GM19023 (cell line): ENCODE results near the gene NME5.

Experiments used
- ATAC-seq: cut with Tn5 transposase; IDR thresholded peaks from one replicate; pipeline ENCODE4 v1.9.1; 2021; ENCODE audit warnings: mild to moderate bottlenecking, moderate library complexity; ENCODE audit not compliant: unreplicated experiment

The NME5 gene

DNA sequence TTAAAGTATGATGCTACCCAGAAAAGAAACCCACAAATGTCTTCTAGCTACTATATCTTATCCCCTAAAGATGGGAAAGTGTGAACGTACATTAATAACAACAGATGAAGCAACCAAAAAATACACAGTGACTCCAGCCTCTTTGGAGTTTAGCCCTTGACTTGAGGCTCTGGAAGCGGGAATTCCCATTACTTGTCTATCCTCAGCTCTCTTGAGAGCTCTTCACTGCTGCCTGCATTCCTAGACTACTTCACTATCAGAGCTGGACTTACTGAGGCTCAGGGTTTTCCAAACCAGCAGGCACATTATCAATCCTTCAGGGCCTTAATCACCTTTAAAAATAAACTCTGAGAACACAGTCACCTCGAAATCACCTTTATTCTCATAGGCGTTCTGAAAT lies 1.0 kb upstream of the NME5 start:
- no peak for ATAC-seq

DNA sequence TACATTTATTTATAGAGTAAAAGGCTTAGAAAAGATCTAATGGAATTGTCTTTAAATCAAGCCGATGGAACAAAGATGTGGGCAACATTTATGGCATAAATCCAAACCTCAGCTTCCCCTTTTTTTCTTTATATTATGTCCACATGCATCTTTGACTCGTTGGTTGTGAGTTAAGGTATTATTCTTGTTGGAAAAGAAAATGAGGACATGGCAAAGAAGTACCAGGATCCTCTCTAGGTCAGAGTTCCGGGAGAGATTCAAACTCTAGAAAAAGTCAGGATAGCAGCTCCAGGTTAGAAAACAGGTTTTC lies 508 bp upstream of the NME5 start:
- no peak for ATAC-seq

DNA sequence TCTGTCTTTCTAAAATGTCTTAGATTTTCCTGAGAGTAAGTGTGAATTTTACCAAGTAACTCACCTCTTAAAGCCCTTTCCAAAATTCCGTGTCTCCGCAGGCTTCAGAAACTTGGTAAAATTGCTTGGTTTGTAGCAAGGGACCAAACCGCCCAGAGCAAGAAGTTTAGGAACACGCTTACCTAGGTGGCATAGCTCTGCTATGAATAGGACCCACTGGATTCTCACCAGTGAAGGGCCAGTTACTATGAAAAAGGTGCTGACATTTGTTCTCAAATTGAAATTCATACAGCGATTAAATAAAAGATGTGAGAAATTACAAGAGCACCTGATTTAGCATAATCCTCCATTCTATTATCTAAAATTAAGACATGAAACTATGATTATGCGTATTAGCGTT lies 6.7 kb downstream of the NME5 start:
- no peak for ATAC-seq

DNA sequence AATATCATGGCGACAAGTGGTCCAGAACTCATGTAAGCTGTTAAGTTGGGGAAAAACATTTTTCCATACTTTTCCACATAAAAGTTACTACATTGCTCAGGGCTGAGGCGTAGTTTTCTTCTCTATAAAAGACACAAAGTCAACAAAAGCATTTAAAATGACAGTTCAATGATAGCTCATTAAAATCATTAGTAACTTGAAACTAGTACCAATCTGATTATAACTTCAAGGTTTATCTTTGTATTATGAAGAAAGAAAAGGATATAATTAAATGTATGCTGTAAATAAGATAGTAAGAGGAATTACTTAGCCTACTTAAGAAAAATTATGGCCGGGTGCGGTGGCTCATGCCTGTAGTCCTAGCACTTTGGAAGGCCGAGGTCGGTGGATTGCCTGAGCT lies 9.9 kb downstream of the NME5 start:
- ATAC-seq, result no peak

DNA sequence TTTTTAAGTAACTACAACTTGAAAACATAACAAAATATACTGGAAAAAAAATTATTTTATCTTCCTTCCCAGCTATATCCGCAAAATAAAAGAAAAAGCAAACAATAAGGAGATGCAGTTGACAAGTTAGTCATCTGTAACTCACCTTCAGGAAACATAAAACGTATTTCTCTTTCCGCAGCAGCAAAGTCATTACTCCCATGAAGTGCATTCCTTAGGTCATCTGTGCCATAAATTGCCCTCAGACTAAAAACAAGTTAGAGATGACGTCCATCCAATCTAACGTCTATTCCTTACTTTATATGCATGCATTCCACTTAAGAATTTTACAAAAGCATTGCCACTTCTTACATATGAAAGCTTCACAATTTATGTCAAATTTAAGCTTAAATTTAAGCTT lies 10.9 kb downstream of the NME5 start:
- no peak for ATAC-seq

DNA sequence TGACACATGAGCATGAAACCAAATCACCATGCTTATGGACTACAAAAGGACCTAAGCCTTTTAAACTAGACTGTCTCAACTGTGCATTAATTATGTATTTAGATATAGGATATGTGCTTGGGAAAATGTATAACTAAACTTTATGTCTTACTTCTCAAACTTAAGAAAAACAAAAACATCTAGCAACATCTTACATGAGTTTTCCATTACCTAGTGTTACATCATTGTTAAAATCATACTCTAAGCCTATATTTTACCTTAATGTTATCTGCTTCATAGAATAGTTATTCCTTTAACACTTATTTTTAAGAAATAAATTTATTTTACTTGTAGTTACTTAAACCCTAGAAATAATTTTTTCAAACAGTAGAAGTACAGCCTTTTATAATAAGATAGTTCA lies 24.0 kb downstream of the NME5 start:
- no peak for ATAC-seq

DNA sequence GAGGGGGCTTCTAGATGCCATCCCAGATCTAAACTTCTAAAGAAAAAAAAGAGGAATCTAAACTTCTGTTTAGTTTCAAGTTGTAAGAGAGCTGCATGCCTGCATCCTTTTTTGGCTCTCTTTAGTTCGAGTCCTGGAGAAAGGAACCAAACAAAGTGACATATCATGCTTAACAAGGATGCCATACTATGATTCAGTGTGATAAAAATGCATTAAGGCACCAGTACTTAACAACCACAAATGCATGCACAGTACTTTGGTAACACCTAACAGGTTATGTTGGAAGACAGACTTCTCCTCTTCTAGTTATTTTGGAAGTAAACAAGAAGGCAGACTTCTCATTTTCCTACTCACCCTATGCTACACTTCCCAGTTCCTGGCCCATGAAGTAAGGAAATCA lies 27.3 kb downstream of the NME5 start:
- ATAC-seq, result no peak

DNA sequence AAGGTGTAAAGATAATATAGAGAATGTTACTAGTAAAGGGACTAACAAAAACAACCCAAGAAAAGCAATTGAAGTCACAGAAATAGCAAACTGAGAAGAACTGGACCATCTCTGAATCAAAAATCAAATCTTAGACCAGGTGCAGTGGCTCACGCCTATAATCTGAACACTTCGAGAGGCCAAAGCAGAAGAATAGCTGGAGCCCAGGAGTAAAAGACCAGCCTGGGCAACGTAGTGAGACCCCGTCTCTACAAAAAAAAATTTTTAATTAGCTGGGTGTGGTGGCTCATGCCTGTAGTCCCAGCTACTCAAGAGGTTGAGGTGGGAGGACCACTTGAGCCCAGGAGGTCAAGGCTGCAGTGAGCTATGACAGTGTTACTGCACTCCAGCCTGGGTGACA lies 28.0 kb downstream of the NME5 start:
- ATAC-seq, result no peak

DNA sequence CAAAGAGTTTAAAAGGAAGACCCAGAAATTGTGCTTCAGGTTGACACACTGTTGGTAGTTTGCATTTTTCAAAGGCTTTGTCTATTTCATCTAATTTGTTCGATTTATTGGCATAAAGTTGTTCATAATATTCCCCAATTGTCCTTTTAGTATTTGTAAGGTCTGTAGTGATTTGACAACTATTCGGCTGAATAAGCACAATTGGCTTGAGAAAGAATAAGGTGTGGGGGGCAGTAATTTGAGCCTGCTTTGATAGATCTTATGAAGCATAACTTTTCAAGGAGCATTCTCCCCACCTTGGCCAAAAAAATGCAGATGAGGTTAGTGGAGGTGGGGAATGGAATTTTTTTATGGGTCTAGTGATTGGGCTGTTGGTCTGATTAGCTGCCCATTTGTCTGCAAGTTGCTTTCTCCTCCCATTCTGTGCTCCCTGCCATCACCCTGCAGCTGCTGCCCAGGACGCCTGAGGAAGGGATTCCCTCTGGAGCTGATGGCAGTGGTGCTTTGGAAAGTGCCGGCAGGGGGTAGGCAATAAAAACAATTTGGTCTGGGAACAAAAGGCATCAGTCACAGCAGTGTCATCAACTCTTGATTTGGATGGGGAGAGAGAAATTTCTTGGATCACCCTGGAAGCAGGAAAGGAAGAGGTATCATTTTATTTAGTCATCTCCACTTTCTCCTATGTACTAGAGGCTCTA lies 28.8 kb downstream of the NME5 start:
- no peak for ATAC-seq

DNA sequence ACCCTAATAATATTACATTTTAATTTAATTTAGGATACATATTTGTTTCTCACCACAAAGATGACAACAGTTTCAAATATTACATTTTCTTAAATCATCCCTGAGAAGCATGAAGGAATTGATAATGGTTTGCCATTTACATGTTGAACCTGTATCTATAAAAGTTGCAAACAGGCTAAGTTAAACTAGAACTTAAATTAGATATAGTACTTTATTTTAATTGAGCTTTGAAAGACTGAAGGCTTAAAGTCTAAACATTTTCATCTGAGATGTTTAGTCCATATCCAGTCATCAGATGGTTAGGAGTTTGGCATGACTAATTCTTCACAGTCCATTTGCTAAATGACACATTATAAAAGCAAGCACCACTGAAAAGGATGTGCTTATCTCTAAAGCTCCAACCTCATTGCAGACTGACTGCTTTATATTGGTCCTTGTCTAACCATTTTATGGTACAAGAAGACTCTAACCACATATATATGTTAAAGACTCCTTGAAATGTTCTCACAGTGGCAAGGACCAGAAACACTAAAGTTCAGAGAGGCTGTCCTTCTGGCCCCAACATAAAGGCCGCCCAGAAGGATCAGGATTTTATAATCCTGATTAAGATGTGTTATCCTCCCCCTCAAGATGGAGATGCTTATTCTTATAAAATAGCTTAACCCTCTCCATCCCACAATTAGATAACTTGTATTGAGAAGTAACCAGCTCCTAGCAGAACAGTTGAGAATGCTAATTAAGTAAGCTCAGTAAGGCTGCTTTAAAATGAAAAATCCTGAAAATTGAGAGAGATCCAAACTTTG lies 29.6 kb downstream of the NME5 start:
- no peak for ATAC-seq

DNA sequence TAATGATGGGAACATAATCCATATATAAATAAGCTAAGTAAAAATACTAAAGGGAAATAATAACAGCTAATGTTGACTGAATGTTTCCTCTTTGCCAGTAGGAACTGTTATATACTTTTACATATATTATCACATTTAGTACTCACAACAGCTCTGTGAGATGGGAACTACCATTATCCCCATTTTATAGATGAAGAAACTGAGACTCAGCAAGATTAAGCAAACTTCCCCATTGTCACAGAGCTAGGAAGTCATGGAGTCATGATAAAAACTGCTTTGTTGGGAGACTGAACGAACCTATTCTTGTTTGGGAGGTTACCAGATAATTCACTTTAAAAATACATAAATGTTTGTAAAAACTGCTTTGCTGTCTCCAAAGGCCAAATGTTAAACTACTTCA lies 32.0 kb downstream of the NME5 start:
- ATAC-seq, result no peak

DNA sequence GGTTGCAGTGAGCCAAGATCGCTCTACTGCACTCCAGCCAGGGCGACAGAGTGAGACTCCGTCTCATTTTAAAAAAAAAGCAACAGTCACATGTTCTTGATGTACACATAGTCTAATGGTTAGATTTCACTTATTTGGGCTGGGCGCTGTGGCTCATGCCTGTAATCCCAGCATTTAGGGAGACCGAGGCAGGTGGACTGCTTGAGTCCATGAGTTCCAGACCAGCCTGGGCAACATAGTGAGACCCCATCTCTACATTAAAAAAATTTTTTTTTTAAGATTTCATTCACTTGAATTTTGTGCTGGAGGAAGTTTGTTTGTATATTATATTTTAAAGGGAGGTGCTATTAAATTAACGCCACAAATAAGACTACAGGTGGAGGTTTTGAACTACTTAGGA lies 33.5 kb downstream of the NME5 start:
- ATAC-seq, result no peak

DNA sequence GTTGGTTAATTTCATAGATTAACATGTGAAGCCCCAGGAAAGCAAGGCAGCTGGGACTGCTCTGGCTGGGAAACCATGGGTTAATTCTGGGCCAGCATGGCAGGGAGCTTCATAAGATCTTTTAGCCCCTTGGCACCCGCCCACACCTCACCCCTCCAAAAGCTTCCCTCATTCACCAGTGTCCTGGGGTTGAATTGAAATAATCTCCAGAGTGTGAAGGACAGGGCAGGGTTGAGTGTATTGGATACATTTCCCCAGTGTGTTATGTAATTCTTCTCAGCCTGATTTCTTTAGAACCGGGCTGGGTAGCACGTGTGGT lies 36.0 kb downstream of the NME5 start:
- no peak for ATAC-seq

DNA sequence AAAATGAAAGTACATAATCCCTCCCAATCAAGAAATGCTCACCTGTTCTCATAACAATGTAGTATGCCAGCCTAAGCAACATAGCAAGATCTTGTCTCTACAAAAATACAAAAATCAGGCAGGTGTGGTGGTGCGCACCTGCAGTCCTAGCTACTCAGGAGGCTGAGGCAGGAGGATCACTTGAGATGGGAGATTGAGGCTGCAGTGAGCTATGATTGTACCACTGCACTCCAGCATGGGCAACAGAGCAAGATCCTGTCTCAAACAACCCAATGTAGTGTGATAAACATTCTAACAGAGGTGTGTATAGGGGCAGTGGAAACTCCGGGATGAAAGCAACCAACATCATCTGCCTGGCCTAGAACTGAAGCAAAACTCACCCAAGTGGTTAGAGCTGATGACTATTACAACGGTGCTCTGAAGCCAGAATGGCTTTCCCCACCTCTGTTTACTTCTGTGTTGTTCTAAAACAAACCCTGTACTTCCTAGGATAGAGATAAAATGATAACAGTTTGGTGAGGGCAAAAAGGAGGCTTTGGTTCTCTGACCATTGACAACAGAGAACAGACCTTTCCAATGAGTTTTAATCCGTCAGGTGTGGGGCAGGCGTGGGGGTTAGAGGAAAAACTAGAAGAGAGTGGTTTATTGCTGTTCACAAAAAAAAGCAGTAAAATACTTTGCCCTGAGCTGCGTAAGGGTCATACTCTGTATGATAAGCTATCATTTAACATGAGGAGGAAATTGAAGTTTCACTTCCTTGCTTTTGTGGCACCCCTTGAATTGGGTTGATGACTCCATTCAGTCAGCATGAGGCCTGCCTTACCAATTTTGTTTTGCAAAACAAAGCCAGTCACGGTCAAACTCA lies 36.5 kb downstream of the NME5 start:
- ATAC-seq, result no peak

DNA sequence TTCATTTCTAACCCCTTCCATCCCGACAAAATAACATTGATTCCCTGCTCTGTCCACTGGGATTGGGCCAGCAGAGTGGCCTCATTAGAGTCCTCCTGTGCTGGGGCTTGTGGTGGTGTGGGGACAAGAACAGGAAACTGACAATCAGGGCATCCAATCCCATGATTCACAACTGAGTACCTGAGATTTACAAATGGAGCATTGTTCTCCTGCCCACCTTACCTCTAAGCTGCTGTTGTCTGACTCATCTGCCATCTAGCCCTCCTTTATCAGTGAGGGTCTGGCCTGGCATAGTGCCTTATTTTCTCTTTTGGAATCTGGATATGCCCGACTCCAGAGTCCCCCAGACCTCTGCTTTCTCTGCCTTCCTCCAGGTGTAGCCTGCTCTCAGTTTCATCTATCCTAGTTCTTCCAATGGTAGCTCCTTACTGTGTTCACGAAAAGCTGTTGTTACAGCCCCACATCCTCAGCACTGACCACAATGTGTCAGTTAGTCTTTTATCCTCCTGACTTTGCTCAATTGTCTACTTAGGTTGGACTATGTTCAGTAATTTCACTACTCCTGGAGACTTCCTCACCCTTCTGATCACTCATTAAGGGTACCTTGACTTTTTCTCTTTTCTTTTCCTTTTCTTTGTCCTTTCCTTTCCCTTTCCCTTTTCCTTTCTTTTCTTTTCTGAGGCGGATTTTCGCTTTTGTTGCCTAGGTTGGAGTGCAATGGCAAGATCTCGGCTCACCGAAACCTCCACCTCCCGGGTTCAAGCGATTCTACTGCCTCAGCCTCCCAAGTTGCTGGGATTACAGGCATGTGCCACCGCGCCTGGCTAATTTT lies 42.0 kb downstream of the NME5 start:
- ATAC-seq, result no peak

DNA sequence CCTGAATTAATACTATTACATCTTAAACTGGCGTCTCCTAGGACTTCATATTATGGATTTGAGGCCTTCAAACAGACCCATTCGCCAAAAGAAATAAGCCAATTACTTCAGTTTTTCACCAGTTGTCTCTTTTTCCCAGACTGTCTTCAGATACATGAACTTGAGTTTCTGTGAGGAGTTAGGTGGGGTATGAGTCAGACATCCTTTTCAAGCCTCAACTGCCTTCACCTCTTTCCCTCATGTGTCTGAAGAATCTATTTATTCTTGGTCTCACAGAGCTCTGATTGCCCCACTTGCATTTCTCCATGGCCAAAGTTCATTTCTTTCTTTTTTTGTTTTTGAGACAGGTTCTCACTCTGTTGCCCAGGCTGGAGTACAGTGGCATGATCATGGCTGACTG lies 42.9 kb downstream of the NME5 start:
- no peak for ATAC-seq

DNA sequence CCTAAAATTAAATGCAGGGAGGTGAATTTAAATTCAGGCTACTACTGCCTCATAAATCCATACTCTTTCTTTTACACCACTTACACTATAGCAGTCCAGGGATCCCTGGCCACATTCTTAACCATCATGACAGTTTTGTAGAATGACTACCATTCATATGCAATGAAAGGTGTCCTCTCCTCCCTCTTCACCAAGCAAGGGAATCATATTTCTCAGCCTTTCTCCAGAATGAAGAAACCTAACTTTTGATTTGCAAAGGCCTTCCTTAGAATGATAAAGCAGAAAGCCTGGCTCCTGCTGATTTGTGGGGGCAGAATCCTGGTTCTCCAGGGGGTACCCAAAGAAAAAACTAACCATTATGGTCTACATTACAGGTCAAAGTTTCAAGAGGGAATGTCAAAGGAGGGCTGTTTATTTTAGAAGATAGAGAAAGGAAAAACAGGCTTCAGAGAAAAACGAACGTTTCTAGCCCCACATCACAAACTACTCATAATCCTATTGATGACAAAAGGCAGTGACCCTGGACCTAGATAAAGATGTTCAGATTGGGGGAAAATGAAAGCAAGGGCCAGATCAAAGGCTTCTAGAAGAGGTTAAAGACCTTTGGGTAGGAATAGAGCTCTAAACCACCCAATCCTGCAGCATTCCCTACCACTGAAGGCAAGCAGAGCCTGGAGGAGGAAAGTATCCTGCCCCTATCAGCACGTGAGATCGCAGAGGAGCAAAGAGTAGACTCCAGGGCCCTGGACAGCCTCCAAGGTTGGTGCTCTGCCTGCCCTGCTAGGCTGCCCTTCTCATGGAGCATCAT lies 43.9 kb downstream of the NME5 start:
- no peak for ATAC-seq

DNA sequence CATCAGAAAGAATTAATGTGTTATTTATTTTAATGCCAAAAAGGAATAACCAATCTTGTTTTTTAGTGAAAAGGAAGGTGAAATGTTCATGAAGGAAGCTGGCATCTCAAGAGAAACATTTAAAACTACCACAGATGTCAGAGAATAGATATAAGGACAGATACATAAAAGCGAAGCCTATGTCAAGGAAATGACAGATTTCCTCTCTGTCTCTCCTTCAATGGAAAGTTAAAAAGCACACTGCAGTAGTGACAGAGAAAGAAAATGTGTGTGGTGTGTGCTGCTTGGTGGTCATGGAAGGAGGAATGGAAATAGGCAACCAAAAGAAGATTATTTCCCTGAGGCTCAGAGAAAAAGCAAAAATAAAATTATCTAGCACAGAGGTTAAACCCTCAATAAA lies 46.2 kb downstream of the NME5 start:
- ATAC-seq, result no peak

DNA sequence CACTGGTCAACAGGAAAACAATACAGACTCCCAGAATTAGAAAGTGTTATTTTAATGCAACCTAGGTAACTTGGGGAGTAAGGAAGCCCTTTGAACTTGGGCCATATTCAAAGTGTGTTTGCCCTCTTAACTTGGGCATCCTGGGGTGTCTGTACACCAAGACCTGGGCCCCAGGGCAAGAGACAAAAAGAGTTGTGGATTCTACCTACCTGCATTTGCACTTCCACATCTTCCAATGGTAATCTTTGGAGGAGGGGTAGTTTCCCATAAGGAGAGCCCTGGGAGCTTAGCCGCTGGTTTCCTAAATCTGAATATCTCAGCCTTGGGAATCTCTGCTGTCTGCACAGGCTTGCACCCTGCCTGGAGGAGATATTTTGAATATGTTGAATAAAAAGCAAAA lies 46.9 kb downstream of the NME5 start:
- ATAC-seq, result no peak

DNA sequence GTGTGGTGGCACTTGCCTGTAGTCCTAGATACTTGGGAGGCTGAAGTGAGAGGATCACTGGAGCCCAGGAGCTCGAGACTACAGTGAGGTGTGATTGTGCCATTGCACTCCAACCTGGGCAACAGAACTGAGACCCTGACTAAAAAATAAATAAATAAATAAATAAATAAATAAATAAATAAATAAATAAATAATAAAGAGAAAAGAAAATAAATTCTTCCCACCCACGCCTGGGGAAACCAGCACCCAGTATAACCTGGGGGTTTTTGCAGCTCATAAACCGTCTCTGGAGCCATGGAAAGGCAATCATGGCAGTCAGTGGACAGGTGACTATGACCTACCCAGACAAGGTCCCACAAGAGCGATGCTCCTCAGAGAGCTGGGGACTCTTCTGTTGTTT lies 47.5 kb downstream of the NME5 start:
- ATAC-seq, result no peak
